Measurements from ENCODE around the gene NEDD8.
A peak's percentile ranks its signal among the peaks of the same experiment; 100 is the strongest.
"Not testable (repeated sequence)": the region's sequence is repeated elsewhere in the genome, so short reads cannot be mapped to it uniquely, and the experiment has no call there.

The NEDD8 gene

GRCh38 chr14:24232645-24233537, 724 bp upstream of the NEDD8 start, which contains the start of gene GMPR2:
Gene GMPR2, plus strand, starts transcription at chr14:24232929. Its CDS starts 325 bp downstream, at chr14:24233254.
- DNase-seq (ENCODE audit: low spot score), result peak; percentile 67

GRCh38 chr14:24231263-24232120, 675 bp downstream of the NEDD8 start:
- TF ChIP-seq CTCF (IDR thresholded peaks at IDR 0.05; ENCODE audit: extremely low read depth, missing control alignments), result no peak
- DNase-seq (ENCODE audit: low spot score), result no peak

More at GRCh38 chr14:24232645-24233537, 724 bp upstream of the NEDD8 start, which contains the start of gene GMPR2:
- TF ChIP-seq CTCF (IDR thresholded peaks at IDR 0.05; ENCODE audit: extremely low read depth, missing control alignments), result no peak

- TF ChIP-seq CTCF (IDR thresholded peaks at IDR 0.05; ENCODE audit: extremely low read depth, missing control alignments), result no peak
- DNase-seq (ENCODE audit: low spot score), result no peak
These were observed 3.3 kb downstream of the NEDD8 start for GRCh38 chr14:24228902-24229301.

GRCh38 chr14:24226473-24226872, 5.7 kb downstream of the NEDD8 start:
- no peak for TF ChIP-seq CTCF (IDR thresholded peaks at IDR 0.05; ENCODE audit: extremely low read depth, missing control alignments)

GRCh38 chr14:24224618-24225071, 7.5 kb downstream of the NEDD8 start:
- DNase-seq (ENCODE audit: low spot score), result no peak

More at GRCh38 chr14:24226473-24226872, 5.7 kb downstream of the NEDD8 start:
- DNase-seq (ENCODE audit: low spot score), result no peak

GRCh38 chr14:24222987-24223386, 9.2 kb downstream of the NEDD8 start:
- DNase-seq (ENCODE audit: low spot score), result not testable (repeated sequence)

More at GRCh38 chr14:24224618-24225071, 7.5 kb downstream of the NEDD8 start:
- no peak for TF ChIP-seq CTCF (IDR thresholded peaks at IDR 0.05; ENCODE audit: extremely low read depth, missing control alignments)

- TF ChIP-seq CTCF (IDR thresholded peaks at IDR 0.05; ENCODE audit: extremely low read depth, missing control alignments), result no peak
- no peak for DNase-seq (ENCODE audit: low spot score)
These were observed 12.6 kb downstream of the NEDD8 start for GRCh38 chr14:24219521-24219920.
